OCI-LY7 (cell line): ENCODE results near the gene INTS11. TPM values are rescaled to one million over a fixed set of nuclear protein-coding genes. Genes with fewer than 3 reads are reported as not detected.

Experiments
- BruUV-seq: library from RNA; stranded (reverse); fragments of 400-500 nt; replicated peaks from 2 replicates; lab custom pipeline; 2021; lab: Mats Ljungman, UMichigan
- CTCF ChIA-PET: fragments of 300-600 bp; sonication (Branson Sonifier 250); formaldehyde crosslinking; loops from one replicate; lab custom pipeline; 2022; ENCODE audit warnings: antibody characterized with exemption; ENCODE audit not compliant: unreplicated experiment; lab: Charles Lee
- POLR2A ChIA-PET: fragments of 300-600 bp; sonication (Branson Sonifier 250); formaldehyde crosslinking; loops from one replicate; lab custom pipeline; 2022; ENCODE audit warnings: antibody characterized with exemption; lab: Charles Lee
- DNase-seq: peaks from one replicate; pipeline ENCODE4 v3.0.0-alpha.2; 2015; ENCODE audit warnings: low spot score
- H2AFZ ChIP-seq: fragments of 200-600 bp; sonication (generic), shearing (Covaris generic); 2 replicates; pipeline ENCODE4 v1.6.1; 2014; ENCODE audit warnings: mild to moderate bottlenecking, antibody characterized with exemption, low read length, moderate library complexity
- H3K27ac ChIP-seq: fragments of 200-600 bp; sonication (generic); 2 replicates; pipeline ENCODE4 v1.5.1; 2014; ENCODE audit warnings: mixed run types, low read depth, mild to moderate bottlenecking, moderate library complexity, low read length, inconsistent platforms; ENCODE audit not compliant: poor library complexity, severe bottlenecking
- H3K36me3 ChIP-seq: fragments of 200-600 bp; sonication (generic); 2 replicates; pipeline ENCODE4 v1.6.1; 2014; ENCODE audit warnings: mild to moderate bottlenecking, antibody characterized with exemption, low read length, moderate library complexity, mixed read lengths; ENCODE audit not compliant: insufficient read depth
- H3K4me1 ChIP-seq: fragments of 200-600 bp; sonication (generic); 2 replicates; pipeline ENCODE4 v1.5.1; 2014; ENCODE audit warnings: mild to moderate bottlenecking, low read length; ENCODE audit not compliant: insufficient read depth, poor library complexity, severe bottlenecking
- H3K4me2 ChIP-seq: fragments of 200-600 bp; sonication (generic); 2 replicates; pipeline ENCODE4 v1.6.1; 2014; ENCODE audit warnings: mild to moderate bottlenecking, low read length
- H3K4me3 ChIP-seq: fragments of 200-600 bp; sonication (generic); 2 replicates; pipeline ENCODE4 v1.5.1; 2014; ENCODE audit warnings: mild to moderate bottlenecking, low read depth, low read length; ENCODE audit not compliant: poor library complexity, severe bottlenecking
- H3K79me2 ChIP-seq: fragments of 200-600 bp; sonication (generic); 2 replicates; pipeline ENCODE4 v1.6.1; 2016; ENCODE audit warnings: low read depth, mild to moderate bottlenecking, low read length, moderate library complexity, mixed read lengths; ENCODE audit not compliant: insufficient read depth
- H3K9me2 ChIP-seq: fragments of 200-600 bp; sonication (generic); 2 replicates; pipeline ENCODE4 v1.6.1; 2016; ENCODE audit warnings: mild to moderate bottlenecking, low read length, mixed read lengths; ENCODE audit not compliant: insufficient read depth
- H3K9me3 ChIP-seq: fragments of 200-600 bp; sonication (generic); 2 replicates; pipeline ENCODE4 v1.6.1; 2014; ENCODE audit warnings: mild to moderate bottlenecking, mixed run types, low read length, mixed read lengths
- H4K20me1 ChIP-seq: fragments of 200-600 bp; sonication (generic); 2 replicates; pipeline ENCODE4 v1.6.1; 2014; ENCODE audit warnings: mild to moderate bottlenecking, antibody characterized with exemption, low read length, moderate library complexity, mixed read lengths; ENCODE audit not compliant: insufficient read depth
- CTCF ChIP-seq: fragments of 200-600 bp; sonication (generic); conservative IDR thresholded peaks from 2 replicates; pipeline ENCODE4 v1.5.1; 2014; ENCODE audit warnings: mild to moderate bottlenecking, antibody characterized with exemption, low read length, moderate library complexity, mixed read lengths
- EZH2phosphoT487 ChIP-seq: fragments of 200-600 bp; sonication (generic); IDR thresholded peaks from 2 replicates; pipeline ENCODE4 v1.6.1; 2018; ENCODE audit warnings: low read depth, borderline replicate concordance, mild to moderate bottlenecking, mixed run types, antibody characterized with exemption, low read length, moderate library complexity, mixed read lengths
- intact Hi-C: fragments of 100-400 bp; cut with micrococcal nuclease; formaldehyde crosslinking; loops from one replicate; pipeline ENCODE4 v1.10.0; 2022; ENCODE audit not compliant: unreplicated experiment
- total RNA-seq, 2 experiments: library from RNA; depleted of rRNA in 1 of 2; stranded (reverse); fragments of >200 nt in 1 of 2; shearing (Covaris generic) in 1 of 2; gene quantifications; 2 replicates each; pipeline ENCODE4 v1.2.3, GENCODE V29; 2014 to 2022

Gene INTS11
- total RNA-seq, 2 experiments from 2014 or later, result 142 to 146 TPM

DNA sequence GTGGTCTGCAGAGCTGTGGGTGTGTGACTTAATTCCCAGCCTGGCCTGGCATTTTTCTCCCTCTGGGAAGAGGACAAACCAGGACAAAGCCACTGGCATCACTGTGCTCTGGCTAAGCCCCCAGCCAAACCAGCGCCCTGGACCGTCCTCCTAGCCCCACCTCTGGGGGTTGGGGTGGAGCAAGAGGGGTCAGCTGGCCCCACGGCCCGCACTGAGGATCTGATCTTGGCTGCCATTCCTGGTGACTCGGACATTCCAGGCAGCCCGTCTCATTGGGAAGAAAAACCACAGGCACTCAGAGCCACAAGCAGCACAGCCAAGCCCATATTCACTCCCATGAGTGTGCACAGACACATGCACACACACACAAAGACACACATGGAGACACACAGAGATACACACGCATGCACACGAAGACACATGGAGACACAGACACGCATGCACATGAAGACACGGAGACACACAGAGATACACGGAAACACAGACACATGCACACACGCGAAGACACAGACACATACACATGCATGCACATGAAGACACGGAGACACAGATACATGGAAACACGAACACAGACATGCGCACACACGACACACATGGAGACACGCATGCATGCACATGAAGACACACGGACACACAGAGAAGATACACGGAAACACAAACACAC, 36.2 kb upstream of the INTS11 start:
- Histone ChIP-seq H3K79me2 (no peaks in the 10 kb centered on the region), H3K9me2 (no peaks in the 10 kb centered on the region), H3K4me2 (no peak overlapping the region), H4K20me1 (no peaks in the 10 kb centered on the region), H3K27ac (no peak overlapping the region), H2AFZ (no peak overlapping the region), H3K4me3 (no peak overlapping the region), H3K9me3 (no peaks in the 10 kb centered on the region), H3K36me3 (no peaks in the 10 kb centered on the region), H3K4me1 (no peaks in the 10 kb centered on the region)
- CTCF ChIA-PET, result no interaction called here
- intact Hi-C loops, result no loop called here
- POLR2A ChIA-PET, result no interaction called here
- no TSS peak for BruUV-seq
- TF ChIP-seq EZH2phosphoT487, result no peak
- DNase-seq, result no peak

- Histone ChIP-seq H2AFZ (no peak overlapping the region), H3K27ac (no peak overlapping the region), H3K4me2 (no peak overlapping the region), H3K36me3 (no peaks in the 10 kb centered on the region), H4K20me1 (no peaks in the 10 kb centered on the region), H3K9me2 (no peaks in the 10 kb centered on the region), H3K4me1 (no peaks in the 10 kb centered on the region), H3K9me3 (no peaks in the 10 kb centered on the region), H3K79me2 (no peaks in the 10 kb centered on the region), H3K4me3 (no peak overlapping the region)
- no TSS peak for BruUV-seq
- intact Hi-C loops, result no loop called here
- no peak for DNase-seq
- ChIA-PET CTCF (no interaction called here), POLR2A (no interaction called here)
- TF ChIP-seq CTCF (no peak), EZH2phosphoT487 (no peak)
Observed at GRCh38 chr1:1359664-1360468, 35.4 kb upstream of the INTS11 start.

DNA sequence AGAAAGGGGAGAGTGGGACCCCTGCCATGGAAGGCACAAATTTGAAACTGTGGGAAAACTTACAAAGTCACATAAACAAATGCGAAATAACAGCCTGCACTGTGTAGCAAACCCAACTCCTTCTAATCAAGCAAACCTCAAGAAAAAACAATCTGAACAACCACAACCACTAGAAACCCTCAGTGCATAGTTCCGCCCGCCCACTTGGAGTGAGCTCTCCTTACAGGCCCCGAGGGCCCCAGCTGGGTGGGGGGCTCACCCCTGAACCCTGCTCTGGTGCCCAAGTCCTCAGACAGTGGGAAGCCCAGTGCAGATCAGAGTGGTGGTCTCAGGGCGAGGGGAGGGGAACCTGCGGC, 34.8 kb upstream of the INTS11 start:
- ChIA-PET CTCF (no interaction called here), POLR2A (no interaction called here)
- no peak for TF ChIP-seq EZH2phosphoT487
- no peak for TF ChIP-seq CTCF
- Histone ChIP-seq H4K20me1 (no peaks in the 10 kb centered on the region), H3K4me2 (no peak overlapping the region), H3K27ac (no peak overlapping the region), H3K4me3 (no peak overlapping the region), H3K79me2 (no peaks in the 10 kb centered on the region), H3K36me3 (no peaks in the 10 kb centered on the region), H3K9me3 (no peaks in the 10 kb centered on the region), H3K4me1 (no peaks in the 10 kb centered on the region), H3K9me2 (no peaks in the 10 kb centered on the region), H2AFZ (no peak overlapping the region)
- intact Hi-C loops, result no loop called here
- no peak for DNase-seq
- BruUV-seq, result no TSS peak
